Stimulated activated CD8-positive, alpha-beta memory T cell treated with anti-CD3 and anti-CD28 coated beads, Interleukin-15, amount 100 ng/mL, for 48 hours (primary cell): Measurements from ENCODE around the gene SPANXN3.
"Not testable (repeated sequence)": the region's sequence is repeated elsewhere in the genome, so short reads cannot be mapped to it uniquely, and the experiment has no call there.

Experiments
- DNase-seq, 2 donors: peaks; one replicate each; pipeline ENCODE4 v3.0.0-alpha.2; 2020; ENCODE audit warnings: low read depth in 2 of 2

SPANXN3 gene

GRCh38 chrX:143517375-143517774 lies at the start of gene SPANXN3:
SPANXN3 (minus strand) TSS chrX:143517475; CDS start chrX:143517391, 84 bp downstream.
- not testable (repeated sequence) for DNase-seq

GRCh38 chrX:143536176-143536575 lies 18.9 kb upstream of the SPANXN3 start:
- DNase-seq, result no peak

- DNase-seq, result not testable (repeated sequence)
Measured at GRCh38 chrX:143502196-143502595, 15.1 kb downstream of the SPANXN3 start.

- DNase-seq, result no peak
Measured at GRCh38 chrX:143500751-143501150, 16.5 kb downstream of the SPANXN3 start.

- no peak for DNase-seq
Measured at GRCh38 chrX:143486105-143486504, 31.2 kb downstream of the SPANXN3 start.

GRCh38 chrX:143476751-143477150 lies 40.5 kb downstream of the SPANXN3 start:
- DNase-seq, result no peak

GRCh38 chrX:143472347-143472938 lies 44.8 kb downstream of the SPANXN3 start:
- no peak for DNase-seq

GRCh38 chrX:143466130-143466529 lies 51.1 kb downstream of the SPANXN3 start:
- no peak for DNase-seq

GRCh38 chrX:143462696-143463095 lies 54.6 kb downstream of the SPANXN3 start:
- DNase-seq, result no peak

- DNase-seq, result no peak
Measured at GRCh38 chrX:143461606-143462005, 55.7 kb downstream of the SPANXN3 start.
